ENCODE data around the gene CHMP1A.

DNA sequence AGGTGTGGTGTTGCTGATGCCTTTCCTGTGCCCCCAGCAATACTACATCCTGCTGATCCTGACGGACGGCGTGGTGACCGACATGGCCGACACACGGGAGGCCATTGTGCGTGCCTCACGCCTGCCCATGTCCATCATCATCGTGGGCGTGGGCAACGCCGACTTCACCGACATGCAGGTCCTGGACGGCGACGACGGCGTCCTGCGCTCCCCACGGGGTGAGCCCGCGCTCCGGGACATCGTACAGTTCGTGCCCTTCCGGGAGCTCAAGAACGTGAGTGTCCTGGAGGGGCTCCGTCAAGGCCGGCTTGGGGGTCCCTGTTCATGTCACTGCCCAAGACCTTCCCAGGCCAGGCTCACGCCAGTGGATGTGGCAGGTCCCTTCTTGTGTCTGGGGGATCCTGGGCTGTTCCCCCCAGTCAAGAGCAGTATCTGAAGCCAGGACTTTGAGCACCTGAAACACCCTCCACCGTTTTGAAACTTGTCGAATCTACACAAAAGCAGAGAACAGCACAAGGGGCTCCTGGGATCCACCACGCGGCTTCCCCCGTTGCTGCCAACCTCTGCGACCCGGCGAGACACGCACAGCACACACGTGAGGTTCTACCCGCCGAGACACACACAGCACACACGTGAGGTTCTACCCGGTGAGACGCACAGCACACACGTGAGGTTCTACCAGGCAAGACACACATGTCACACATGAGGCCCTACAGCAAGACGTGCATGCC is 62.0 kb downstream of the CHMP1A start:
- TF ChIP-seq, protein P1, sequence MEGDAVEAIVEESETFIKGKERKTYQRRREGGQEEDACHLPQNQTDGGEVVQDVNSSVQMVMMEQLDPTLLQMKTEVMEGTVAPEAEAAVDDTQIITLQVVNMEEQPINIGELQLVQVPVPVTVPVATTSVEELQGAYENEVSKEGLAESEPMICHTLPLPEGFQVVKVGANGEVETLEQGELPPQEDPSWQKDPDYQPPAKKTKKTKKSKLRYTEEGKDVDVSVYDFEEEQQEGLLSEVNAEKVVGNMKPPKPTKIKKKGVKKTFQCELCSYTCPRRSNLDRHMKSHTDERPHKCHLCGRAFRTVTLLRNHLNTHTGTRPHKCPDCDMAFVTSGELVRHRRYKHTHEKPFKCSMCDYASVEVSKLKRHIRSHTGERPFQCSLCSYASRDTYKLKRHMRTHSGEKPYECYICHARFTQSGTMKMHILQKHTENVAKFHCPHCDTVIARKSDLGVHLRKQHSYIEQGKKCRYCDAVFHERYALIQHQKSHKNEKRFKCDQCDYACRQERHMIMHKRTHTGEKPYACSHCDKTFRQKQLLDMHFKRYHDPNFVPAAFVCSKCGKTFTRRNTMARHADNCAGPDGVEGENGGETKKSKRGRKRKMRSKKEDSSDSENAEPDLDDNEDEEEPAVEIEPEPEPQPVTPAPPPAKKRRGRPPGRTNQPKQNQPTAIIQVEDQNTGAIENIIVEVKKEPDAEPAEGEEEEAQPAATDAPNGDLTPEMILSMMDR (conservative IDR thresholded peaks at IDR 0.05 in 1 of 2, IDR thresholded peaks at IDR 0.05 in 1 of 2; ENCODE audit: low read depth in 1 of 2, low read length in 2 of 2) = no peak
- TF ChIP-seq EZH2 (IDR thresholded peaks at IDR 0.05; ENCODE audit: low read length, missing control alignments) = no peak
